ENCODE measurements around the gene KCNS1.
"Not testable (repeated sequence)": the region's sequence is repeated elsewhere in the genome, so short reads cannot be mapped to it uniquely, and the experiment has no call there.

KCNS1 gene

DNA sequence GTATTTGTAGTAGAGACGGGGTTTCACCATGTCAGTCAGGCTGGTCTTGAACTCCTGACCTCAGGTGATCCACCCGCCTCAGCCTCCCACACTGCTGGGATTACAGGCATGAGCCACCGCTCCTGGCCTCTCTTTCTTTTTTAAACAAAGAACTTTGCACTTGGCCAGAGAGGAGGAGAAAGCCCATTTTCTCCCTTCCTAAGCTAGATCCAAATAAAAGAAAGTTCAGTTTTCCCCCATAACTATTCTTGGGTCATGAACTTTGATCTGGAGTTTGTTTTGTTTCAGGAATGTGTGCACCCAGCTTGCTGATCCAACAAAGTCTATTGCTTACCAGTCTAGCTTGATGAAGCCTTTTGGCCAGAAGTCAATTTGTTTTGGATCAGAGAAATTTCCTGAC lies 23.4 kb downstream of the KCNS1 start:
- DNase-seq (ENCODE audit: low spot score): no peak

DNA sequence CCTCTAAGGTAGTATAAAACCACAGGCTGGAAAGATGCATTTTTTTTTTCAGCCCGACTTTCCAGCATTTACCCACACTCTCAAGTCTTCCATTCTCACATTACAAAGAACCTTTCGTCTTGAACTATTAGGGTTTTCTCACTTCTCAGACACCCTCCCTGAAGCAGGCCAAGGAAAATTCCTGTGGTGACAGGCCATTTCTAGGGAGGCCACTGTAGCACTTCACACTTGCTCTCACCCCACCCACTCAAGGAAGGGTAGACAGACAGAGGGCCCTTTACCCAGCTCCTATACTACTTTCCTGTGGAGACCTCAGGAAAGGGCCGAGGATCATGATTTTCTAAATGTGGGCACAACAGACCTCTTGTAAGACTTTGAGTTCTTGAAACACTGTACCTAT lies 27.7 kb downstream of the KCNS1 start:
- no peak for DNase-seq (ENCODE audit: low spot score)

DNA sequence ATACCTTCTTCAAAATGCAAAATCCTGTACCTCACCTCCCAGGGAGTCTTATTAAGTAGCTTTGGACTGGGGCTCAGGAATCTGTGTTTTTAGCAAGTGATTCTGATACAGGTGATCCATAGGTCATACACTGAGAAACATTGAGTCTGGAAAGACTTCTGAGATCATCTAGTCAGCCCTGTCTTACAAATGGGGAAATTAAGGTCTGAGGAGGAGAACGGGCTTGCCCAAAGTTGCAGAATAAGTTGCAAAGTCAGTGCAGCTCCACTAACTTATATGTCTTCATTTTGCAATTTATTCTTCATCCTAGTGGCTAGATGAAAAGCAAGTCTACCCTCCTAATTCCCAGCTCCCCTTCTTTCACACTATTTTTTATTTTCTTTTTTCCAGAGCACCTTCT lies 28.9 kb downstream of the KCNS1 start:
- DNase-seq (ENCODE audit: low spot score): no peak

DNA sequence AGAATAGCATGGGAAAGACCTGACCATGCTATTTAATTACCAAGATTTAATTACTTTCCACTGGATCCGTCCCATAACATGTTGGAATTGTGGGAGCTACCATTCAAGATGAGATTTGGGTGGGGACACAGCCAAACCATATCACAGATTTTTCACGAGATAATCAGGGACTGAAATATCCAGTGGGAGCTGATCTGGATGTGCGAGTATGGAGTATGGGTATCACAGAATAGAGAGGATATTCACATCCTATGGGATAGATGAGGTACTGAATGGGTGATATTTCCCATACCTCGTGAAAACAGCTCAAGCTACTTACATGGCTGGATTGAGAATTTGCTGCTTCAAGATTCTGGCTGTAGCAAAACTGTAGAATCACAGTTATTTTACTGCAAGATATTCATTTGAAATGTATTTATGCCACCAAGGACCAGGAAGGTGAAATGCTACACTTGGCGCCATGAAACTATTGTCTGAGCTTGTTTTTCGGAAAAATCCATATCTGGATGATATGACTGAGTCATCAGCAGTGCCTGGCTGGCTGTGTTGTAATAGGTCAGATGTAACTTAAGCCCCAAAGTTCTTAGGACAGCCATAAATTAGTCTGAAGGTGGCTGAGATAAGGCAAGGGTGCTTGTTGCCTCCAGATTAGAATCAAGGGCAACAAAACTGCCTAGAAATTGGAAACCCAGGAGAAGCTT lies 29.8 kb downstream of the KCNS1 start:
- DNase-seq (ENCODE audit: low spot score): no peak

GRCh38 chr20:45069261-45069660 lies 31.7 kb downstream of the KCNS1 start:
- no peak for DNase-seq (ENCODE audit: low spot score)

DNA sequence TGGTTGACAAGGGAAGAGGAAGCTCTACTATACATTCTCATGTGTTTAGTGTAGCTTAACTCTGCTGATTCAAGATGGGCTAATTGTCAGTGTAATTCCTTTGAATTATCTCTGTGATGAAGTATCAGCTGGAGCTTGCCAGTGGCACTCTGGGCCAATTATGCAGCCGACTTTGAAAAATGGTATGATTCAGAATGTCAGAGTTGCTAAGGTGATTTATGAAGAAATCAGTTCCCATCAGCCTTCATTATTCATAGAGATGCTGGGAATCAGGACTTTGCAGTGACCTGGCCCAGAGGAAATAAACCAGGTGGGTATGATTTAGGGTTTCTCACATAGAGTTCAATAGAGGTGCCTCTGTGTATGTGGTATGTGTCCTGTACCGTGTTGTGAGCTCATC lies 33.4 kb downstream of the KCNS1 start:
- DNase-seq (ENCODE audit: low spot score): no peak

DNA sequence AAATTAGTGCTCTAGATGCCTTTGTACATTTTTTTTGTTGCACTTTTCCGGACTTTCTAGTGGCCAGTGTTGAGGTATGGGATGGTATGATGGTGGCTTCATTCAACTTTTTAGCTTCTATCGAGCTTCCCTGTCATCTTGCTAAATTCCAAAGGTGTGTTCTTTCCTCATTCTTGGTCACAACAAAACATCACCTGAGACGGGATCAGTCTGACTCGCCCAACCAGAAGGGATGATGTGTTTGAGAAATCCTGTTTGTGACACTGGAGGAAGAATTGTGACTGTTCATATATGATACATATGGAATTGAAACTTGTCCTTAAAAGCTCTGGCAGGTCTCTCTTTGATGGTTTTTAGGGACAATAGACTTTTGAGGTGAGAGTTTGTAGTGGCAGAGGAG lies 33.8 kb downstream of the KCNS1 start:
- DNase-seq (ENCODE audit: low spot score): no peak

DNA sequence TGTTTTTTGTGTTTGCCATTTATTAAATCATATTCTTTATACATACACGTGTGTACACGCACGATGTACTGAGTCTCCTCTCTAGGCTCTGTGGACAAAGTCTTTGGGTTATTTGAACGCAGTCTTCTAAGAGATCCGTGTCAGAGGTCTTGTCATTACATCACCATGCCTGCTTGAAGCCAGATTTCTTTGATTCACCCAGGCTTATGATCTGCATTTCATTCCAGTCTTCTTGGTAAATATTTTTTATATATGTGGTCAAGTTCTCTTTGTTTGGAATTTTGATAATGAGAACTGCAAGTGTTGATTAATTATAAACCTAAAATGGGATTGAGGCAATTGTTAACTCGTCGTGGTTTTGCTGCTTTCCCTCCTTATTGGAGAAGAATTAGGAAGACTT lies 34.6 kb downstream of the KCNS1 start:
- DNase-seq (ENCODE audit: low spot score): no peak

- DNase-seq (ENCODE audit: low spot score): no peak
These were observed 36.1 kb downstream of the KCNS1 start for GRCh38 chr20:45064812-45065211.

GRCh38 chr20:45063107-45063506 lies 37.8 kb downstream of the KCNS1 start:
- DNase-seq (ENCODE audit: low spot score): not testable (repeated sequence)

DNA sequence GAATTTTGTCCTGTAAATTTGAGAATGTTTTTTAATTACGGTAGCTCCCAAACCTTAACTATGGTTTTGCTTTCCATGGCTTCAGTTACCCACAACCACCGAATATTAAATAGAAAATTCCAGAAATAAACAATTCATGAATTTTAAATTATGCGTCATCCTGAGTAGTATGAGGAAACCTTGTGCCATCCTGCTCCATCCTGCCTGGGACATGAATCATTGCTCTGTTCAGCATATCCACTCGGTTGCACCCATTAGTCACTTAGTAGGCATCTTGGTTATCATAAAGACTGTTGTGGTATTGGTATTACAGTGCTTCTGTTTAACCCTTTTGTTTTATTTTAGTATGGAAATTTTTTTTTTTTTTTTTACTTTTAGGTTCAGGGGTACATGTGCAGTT lies 39.7 kb downstream of the KCNS1 start:
- DNase-seq (ENCODE audit: low spot score): peak; percentile 73

DNA sequence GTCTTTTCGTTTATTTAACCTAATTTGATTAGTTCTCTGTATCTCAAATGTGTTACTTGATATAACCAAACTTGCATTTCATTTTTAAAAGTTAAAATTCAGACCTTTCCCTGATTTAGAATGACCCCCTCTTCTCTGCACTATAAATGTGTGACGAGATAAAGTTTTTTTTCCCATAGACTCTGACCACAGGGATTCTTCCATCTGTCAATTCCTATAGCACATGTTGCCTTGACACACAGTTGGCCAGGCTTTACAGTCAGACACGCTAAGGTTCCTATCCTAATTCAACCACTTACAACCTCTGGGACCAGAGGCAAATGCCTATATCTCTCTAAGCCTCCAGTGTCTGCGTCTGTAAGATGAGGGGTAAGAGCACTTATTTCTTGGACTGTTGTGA lies 40.6 kb downstream of the KCNS1 start:
- no peak for DNase-seq (ENCODE audit: low spot score)

DNA sequence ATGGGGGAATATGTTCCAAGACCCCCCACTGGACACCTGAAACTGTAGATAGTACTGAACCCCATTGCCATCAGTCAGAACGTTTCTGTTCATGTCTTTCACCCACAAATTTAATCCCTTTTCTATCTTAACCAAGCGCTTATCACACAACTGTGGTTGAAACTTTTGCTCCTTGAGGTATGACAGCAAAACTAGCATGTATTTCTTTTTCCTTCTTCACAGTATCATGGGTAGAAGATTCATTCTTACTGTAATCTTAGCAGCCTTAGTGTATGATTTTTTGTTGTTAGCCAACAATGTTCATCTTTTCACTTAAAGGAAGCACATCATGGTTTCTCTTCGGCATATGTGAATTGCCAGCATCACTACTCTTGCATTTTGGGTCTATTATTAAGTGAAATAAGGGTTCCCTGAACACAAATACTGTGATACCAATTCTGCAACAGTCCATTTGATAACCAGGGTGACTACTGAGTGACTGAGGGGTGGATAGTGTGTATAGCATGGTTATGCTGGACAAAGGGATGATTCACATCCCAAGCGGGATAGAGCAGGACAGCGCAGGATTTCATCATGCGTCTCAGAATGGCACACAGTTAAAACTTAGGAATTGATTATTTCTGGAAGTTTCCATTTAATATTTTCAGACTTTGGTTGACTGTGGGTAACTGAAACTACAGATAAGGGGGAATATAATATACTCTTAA lies 41.8 kb downstream of the KCNS1 start:
- DNase-seq (ENCODE audit: low spot score): no peak

DNA sequence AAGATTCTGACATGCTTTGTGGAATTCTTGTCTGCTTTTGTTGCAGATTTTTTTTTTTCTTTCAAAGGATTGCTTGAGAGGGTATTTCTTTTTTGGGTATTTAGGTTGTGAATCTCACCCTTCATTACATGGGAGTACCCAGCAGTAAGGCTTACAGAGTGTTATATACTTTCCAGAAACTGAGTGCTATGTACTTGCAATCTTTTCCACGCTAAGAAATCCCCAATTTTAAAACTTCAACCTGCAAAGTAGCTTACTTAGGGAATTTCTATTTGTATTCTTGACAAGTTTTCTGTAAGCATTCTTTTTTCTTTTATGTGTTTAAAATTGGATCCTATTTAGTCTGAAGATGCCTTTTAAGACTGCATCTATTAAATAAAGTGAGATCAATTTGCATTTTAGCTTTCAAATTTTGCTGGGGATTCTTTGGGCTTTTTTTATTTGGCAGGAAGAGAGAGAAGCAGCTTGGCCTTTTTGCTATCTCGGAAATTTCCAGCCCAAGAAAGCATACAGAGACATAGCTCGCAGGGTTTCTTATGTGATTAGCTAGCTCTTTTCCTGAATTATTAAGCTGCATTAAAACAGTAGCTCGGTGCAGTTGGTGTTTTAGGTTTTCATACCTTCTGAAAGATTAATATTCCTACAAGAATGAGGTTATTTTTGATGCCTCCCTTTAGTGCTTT lies 42.6 kb downstream of the KCNS1 start:
- DNase-seq (ENCODE audit: low spot score): no peak

DNA sequence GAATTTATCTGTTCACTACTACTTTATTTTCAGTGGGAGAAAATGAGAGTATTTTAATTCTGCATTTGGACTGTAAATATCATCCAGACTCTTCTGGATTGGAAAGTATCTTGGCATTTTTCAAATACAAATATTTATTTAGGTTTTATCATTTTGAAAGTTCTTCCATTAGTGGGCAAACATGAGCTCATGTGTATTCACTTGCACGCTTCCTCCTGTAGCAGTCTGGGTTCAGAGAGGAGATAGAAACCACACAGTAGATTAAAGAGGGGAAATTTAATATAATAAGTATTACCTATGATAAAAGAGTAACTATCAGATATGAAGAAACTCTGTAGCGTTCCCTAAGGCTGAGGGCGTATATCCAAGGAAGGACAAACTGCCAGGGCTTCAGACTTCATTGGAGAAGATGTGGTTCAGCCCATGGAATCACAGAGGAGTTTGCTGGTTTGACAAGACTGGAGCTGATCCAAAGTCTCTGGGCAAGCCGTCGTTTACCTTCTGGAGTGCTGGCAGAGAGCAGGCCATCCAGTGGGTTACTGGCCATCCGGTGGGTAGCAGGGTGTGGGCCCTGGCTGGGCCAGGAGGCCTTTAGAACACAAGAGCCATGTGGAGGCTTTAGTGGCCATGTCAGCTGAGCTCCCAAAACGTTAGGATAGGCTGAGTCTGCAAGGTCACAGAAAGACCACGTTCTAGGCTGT lies 44.3 kb downstream of the KCNS1 start:
- no peak for DNase-seq (ENCODE audit: low spot score)

- DNase-seq (ENCODE audit: low spot score): no peak
These were observed 45.9 kb downstream of the KCNS1 start for GRCh38 chr20:45055056-45055455.

DNA sequence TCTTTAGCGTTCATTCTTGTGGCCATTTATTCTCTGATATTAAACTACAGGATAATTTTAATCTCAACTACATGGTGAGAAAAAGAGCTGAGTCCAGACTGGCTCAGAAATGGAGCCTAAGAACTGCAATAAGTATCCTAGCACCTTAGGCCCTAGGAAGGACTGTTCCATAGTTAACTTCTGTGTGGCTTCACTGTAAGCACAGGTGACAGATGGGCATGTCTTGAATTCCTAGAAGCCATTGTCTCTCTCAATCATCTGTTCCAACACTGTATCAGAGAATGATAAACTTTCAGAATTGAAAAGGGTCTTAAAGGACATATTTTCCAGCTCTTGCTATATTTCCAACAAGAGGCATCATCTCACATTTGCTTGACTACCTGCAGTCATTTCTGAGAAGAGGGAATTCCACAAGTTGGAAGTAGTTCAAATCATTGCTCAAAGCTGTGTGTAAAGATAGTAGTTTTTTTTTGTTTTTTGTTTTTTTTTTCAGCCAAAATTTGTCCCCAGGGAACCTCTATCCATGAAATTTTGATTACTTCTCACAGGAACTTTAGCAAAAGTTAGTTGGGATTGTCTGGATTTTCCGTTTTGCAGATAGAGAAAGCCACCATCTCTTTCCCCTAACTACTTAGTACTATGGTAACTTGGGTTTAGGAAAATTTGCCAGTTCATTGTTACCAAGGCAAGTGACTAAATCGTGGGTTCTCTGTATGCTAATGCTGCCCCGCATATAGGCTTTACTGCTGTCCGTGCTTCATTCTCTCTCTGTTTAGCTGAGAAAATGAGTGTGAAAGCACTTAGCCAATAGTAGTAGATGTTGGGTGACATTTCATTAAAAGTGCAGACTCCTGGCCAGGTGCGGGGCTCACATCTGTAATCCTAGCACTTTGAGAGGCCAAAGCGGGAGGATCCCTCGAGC lies 47.2 kb downstream of the KCNS1 start:
- DNase-seq (ENCODE audit: low spot score): no peak

- peak; percentile 61 for DNase-seq (ENCODE audit: low spot score)
These were observed 48.1 kb downstream of the KCNS1 start for GRCh38 chr20:45052698-45053429.

- no peak for DNase-seq (ENCODE audit: low spot score)
These were observed 49.5 kb downstream of the KCNS1 start for GRCh38 chr20:45051204-45052060.

- DNase-seq (ENCODE audit: low spot score): no peak
These were observed 50.9 kb downstream of the KCNS1 start for GRCh38 chr20:45049904-45050471.

All from AG08396 (cell line).